Activated CD8-positive, alpha-beta T cell treated with anti-CD3 and anti-CD28 coated beads for 36 hours (primary cell): ENCODE results near the gene CDC34. TPM values are rescaled to one million over a fixed set of nuclear protein-coding genes. Genes with fewer than 3 reads are reported as not detected.

Experiments used
- ATAC-seq: fragments of 200-7000 bp; cut with Tn5 transposase; one replicate; pipeline ENCODE4 v1.10.0; 2021; ENCODE audit warnings: mild to moderate bottlenecking, moderate library complexity
- CTCF ChIA-PET: fragments of 350-600 bp; sonication (Branson Sonifier 250); formaldehyde crosslinking; loops from one replicate; lab custom pipeline; 2021; ENCODE audit warnings: antibody characterized with exemption; lab: Charles Lee
- POLR2A ChIA-PET: fragments of 350-600 bp; sonication (Branson Sonifier 250); formaldehyde crosslinking; loops from one replicate; lab custom pipeline; 2021; ENCODE audit warnings: antibody characterized with exemption; lab: Charles Lee
- DNase-seq: peaks from one replicate; pipeline ENCODE4 v3.0.0-alpha.2; 2020
- H3K27ac Mint-ChIP-seq: one replicate; pipeline ENCODE4 v1.8.0; 2021; ENCODE audit warnings: mild to moderate bottlenecking, mixed read lengths
- H3K27me3 Mint-ChIP-seq: one replicate; pipeline ENCODE4 v1.8.0; 2021; ENCODE audit warnings: mixed read lengths
- H3K36me3 Mint-ChIP-seq: one replicate; pipeline ENCODE4 v1.8.0; 2021; ENCODE audit warnings: low read depth, mixed read lengths
- H3K4me1 Mint-ChIP-seq: one replicate; pipeline ENCODE4 v1.8.0; 2021; ENCODE audit warnings: low read depth, mixed read lengths
- H3K4me3 Mint-ChIP-seq: one replicate; pipeline ENCODE4 v1.8.0; 2021; ENCODE audit warnings: mild to moderate bottlenecking, moderate library complexity, mixed read lengths
- H3K9me3 Mint-ChIP-seq: one replicate; pipeline ENCODE4 v1.8.0; 2021; ENCODE audit warnings: mixed read lengths
- CTCF ChIP-seq: fragments of 200-600 bp; IDR thresholded peaks from one replicate; pipeline ENCODE4 v1.8.0; 2022; ENCODE audit warnings: antibody characterized with exemption, mild to moderate bottlenecking
- intact Hi-C: fragments of 100-400 bp; cut with micrococcal nuclease; formaldehyde crosslinking; loops from one replicate; pipeline ENCODE4 v1.10.0; 2022
- total RNA-seq, 2 experiments: library from RNA; stranded (reverse); gene quantifications; one replicate each; pipeline ENCODE4 v1.2.3, GENCODE V29; 2021

Gene CDC34
- total RNA-seq, 2 experiments from 2014 or later, result 38.1 to 43.7 TPM

DNA sequence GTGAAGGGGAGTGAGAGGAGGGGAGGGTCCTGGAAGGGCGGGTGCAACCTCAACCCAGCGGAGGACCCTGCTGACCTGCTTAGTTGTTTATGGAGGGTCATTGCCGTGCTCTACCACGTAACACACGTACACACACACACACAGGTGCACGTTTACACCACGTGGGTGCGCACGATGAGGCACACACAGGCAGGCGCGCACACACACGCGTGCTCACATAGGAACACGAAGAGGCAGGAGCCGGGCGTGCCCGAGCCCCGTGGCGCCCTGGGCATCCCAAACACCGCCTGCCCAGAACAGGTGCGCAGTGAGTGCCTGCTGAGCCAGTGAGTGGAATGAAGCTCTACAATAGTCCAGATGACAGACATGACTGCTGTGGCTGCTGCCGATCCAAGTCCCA, 46.5 kb upstream of the CDC34 start:
- POLR2A ChIA-PET, result no interaction called here
- Mint-ChIP-seq H3K27me3 (peaks cover 16% of the 10 kb centered on the region), H3K36me3 (peaks cover 11% of the 10 kb centered on the region), H3K4me3 (no peak overlapping the region), H3K27ac (no peak overlapping the region), H3K9me3 (peaks cover 16% of the 10 kb centered on the region), H3K4me1 (peaks cover 7% of the 10 kb centered on the region)
- CTCF ChIA-PET, result no interaction called here
- ATAC-seq, result no peak
- intact Hi-C loops, result no loop called here
- TF ChIP-seq CTCF, result no peak
- no peak for DNase-seq

GRCh38 chr19:485583-486236, 45.9 kb upstream of the CDC34 start:
- H3K36me3 Mint-ChIP-seq, result peaks cover 7% of the 10 kb centered on the region
- TF ChIP-seq CTCF, result no peak
- H3K9me3 Mint-ChIP-seq, result peaks cover 9% of the 10 kb centered on the region
- peaks cover 3% of the 10 kb centered on the region for H3K4me1 Mint-ChIP-seq
- intact Hi-C loops, result no loop called here
- no peak overlapping the region for H3K27ac Mint-ChIP-seq
- peaks cover 16% of the 10 kb centered on the region for H3K27me3 Mint-ChIP-seq
- H3K4me3 Mint-ChIP-seq, result no peak overlapping the region
- ChIA-PET CTCF (no interaction called here), POLR2A (no interaction called here)
- DNase-seq (no peak), ATAC-seq (no peak)

DNA sequence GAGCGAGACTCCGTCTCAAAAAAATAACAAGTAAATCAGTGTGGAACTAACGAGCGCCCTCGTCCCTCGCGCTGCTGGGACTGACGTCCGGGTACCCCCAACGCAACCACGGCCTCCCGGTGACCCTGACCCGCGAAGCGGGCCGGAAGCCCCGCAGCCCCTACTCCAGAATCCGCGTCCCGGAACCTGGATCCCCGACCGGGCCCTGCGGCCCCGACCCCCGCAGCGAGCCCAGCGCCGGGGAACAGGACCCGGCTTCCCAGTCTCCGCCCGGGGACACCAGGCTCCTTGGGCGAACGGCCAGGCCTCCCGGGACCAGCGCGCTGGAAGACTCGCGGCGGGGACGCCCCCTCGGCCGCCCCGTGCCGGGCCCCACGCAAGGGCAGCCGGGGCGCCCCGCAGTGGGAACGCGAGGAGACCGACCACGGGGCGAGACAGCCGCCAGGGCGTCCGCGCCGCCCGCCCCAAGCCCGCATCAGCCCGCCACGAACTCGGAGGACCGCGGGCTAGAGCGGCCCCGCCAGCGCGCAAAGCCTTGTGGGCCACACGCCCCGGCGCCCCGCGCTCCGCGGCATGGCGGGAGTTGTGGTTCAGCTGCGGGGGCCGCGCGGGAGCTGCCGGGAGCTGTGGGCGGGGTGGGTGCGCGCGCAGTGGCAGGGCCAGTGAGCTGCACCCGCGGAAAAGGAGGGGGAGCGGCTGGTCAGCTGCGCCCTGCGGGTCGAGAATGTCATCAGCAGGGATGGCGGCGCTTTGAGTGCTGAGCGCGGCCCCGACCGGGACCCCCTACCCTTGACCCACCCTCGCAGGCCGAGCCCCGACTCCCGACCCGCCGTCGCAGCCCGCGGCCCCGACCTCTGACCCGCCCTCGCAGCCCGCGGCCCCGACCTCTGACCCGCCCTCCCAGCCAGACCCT, 42.8 kb upstream of the CDC34 start:
- intact Hi-C loops, result no loop called here
- no peak for TF ChIP-seq CTCF

DNA sequence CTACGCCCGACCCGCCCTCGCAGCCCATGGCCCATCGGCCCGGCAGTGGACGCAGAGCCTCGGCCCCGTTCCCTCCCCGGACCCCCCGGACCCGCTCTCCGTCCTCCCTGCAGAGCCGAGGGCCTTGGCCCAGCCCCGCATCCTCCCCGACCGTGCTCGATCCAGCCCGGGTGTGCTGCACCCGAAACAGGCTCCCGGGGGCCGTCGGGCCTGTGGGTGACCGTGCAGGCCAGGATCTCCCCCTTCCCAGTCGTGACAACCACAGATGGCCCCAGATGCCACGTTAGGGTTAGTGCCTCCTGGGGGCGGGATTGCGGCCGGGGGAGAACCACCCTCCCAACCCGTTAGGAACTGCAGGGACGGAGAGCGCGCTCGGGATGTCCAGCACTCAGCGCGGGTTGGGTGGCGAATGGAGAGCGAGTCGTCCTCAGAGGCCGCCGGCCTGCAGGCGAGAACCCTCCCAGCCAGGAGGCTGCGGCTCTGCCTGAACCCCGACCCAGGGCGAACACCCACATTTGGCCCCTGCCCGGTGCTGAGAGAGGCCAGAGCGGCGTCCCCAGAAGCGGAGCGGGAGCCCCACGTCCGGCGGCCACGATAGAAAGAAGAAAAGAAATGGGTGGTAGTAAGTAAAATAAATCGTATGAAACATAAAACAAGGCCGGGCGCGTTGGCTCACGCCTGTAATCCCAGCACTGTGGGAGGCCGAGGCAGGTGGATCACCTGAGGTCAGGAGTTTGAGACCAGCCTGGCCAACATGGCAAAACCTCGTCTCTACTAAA, 42.0 kb upstream of the CDC34 start:
- ATAC-seq (peak; percentile 21), DNase-seq (peak; percentile 28)
- Mint-ChIP-seq H3K27ac (peak overlapping the region; percentile 62), H3K4me3 (peak overlapping the region; percentile 81), H3K36me3 (no peaks in the 10 kb centered on the region), H3K9me3 (peaks cover 2% of the 10 kb centered on the region), H3K4me1 (peaks cover 3% of the 10 kb centered on the region), H3K27me3 (peaks cover 11% of the 10 kb centered on the region)
- CTCF ChIA-PET, result interaction anchor here (0.9 to 1.0 kb wide), 2 partner anchors 17 to 21 kb away, joined by 8 to 9 read pairs; no protein-coding TSS in a partner anchor
- POLR2A ChIA-PET, result no interaction called here
- intact Hi-C loops, result no loop called here
- no peak for TF ChIP-seq CTCF

More for the DNA sequence above, 42.8 kb upstream of the CDC34 start:
- ATAC-seq, result peak; percentile 83
- peak overlapping the region; percentile 94 for H3K27ac Mint-ChIP-seq
- peaks cover 13% of the 10 kb centered on the region for H3K27me3 Mint-ChIP-seq
- H3K4me3 Mint-ChIP-seq, result peak overlapping the region; percentile 81
- no peaks in the 10 kb centered on the region for H3K36me3 Mint-ChIP-seq
- ChIA-PET POLR2A (no interaction called here), CTCF (interaction anchor here (0.9 to 1.0 kb wide), 2 partner anchors 18 to 22 kb away, joined by 8 to 9 read pairs; no protein-coding TSS in a partner anchor)
- peak; percentile 92 for DNase-seq
- H3K4me1 Mint-ChIP-seq, result peaks cover 3% of the 10 kb centered on the region
- H3K9me3 Mint-ChIP-seq, result peaks cover 2% of the 10 kb centered on the region
